LNCaP clone FGC (cell line): ENCODE data around the gene MCM8.
A peak's percentile ranks its signal among the peaks of the same experiment; 100 is the strongest.

Experiments
- DNase-seq: peaks from one replicate; pipeline ENCODE4 v3.0.0-alpha.2; 2011; ENCODE audit warnings: low read depth
- H3K4me3 ChIP-seq: 2 replicates; pipeline ENCODE4 v1.5.1; 2011; ENCODE audit warnings: mild to moderate bottlenecking, low read depth, low read length, control low read depth
- CTCF ChIP-seq: IDR thresholded peaks from 2 replicates; pipeline ENCODE4 v1.5.1; 2012; ENCODE audit warnings: mild to moderate bottlenecking; ENCODE audit not compliant: control insufficient read depth, insufficient read depth; ENCODE audit errors: extremely low read depth

The MCM8 gene

GRCh38 chr20:5928836-5929715, 21.4 kb upstream of the MCM8 start:
- DNase-seq = no peak
- H3K4me3 ChIP-seq = no peak overlapping the region
- no peak for TF ChIP-seq CTCF

DNA sequence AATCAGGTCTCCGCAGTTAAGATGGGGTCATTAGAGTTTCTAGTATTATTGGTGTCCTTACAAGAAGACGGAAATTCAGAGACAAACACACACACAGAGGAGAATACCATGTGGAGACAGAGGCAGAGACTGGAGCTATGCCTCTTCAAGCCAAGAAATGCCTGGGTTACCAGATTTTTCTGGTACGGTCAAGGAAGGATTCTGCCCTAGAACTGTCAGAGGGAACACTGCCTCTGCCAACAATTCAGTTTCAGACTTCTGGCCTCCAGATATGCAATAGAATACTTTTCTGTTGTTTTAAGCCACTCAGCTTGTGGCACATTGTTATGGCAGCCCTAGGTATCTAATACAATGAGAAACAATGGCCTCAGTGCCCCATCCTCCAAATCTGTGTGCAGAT, 19.0 kb upstream of the MCM8 start:
- TF ChIP-seq CTCF = no peak
- DNase-seq = no peak
- H3K4me3 ChIP-seq = no peak overlapping the region

- TF ChIP-seq CTCF = no peak
- DNase-seq = no peak
- H3K4me3 ChIP-seq = no peak overlapping the region
Measured at GRCh38 chr20:5932796-5933195, 17.7 kb upstream of the MCM8 start.

- peak; percentile 74 for TF ChIP-seq CTCF
Measured at GRCh38 chr20:5933802-5934436, 16.5 kb upstream of the MCM8 start.

DNA sequence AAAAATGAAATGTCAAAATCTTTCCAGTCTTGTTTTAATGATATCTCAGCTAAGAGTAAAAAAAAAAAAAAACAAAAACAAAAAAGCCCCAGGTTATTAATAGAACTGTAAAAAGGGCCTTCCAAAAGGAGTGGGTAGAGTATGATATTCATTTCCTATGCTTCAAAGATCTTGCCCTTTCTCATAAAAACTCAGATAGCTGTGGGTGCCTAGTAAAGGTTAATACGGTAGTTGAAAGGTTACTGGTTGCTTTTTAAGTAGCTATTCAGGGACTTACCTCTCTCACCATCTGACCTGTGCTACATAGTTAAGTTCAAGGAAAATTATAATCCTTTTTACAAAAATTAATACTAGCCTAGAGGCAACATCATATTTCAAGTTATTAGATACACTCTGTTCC, 15.1 kb upstream of the MCM8 start:
- no peak for TF ChIP-seq CTCF
- no peak for DNase-seq
- H3K4me3 ChIP-seq = no peak overlapping the region

More at GRCh38 chr20:5933802-5934436, 16.5 kb upstream of the MCM8 start:
- DNase-seq = no peak
- no peak overlapping the region for H3K4me3 ChIP-seq

DNA sequence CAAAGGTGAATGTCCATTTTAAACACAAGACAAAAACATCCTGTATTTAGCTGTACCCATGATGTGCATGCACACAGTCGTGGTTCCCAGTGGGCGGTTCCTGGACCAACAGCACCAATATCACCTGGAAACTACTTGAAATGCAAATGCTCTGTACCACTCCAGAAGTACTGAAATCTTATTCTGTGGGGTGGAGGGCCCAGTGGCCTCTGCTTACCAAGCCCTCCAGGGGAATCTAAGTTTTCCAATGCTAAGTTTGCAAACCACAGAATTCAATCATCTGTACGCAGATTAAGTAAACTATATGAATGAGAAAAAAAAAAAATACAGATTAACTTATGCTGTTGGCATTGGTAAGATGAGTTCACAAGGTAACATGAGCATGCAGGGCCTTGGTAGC, 14.2 kb upstream of the MCM8 start:
- no peak for DNase-seq
- H3K4me3 ChIP-seq = no peak overlapping the region
- no peak for TF ChIP-seq CTCF
